GM23338 (cell line): Measurements from ENCODE around the gene GPRASP1. TPM values are rescaled to one million over a fixed set of nuclear protein-coding genes. Genes with fewer than 3 reads are reported as not detected.

Source experiments
- ATAC-seq: fragments of 200-7000 bp; cut with Tn5 transposase; 3 replicates; pipeline ENCODE4 v1.9.1; 2020
- DNase-seq: peaks from one replicate; pipeline ENCODE4 v3.0.0-alpha.2; 2015; ENCODE audit warnings: low spot score
- H2AFZ ChIP-seq: fragments of 200-600 bp; sonication (generic); 2 replicates; pipeline ENCODE4 v1.8.0; 2016; ENCODE audit warnings: antibody characterized with exemption, mild to moderate bottlenecking, moderate library complexity
- H3F3A ChIP-seq: fragments of 200-600 bp; sonication (generic); replicated peaks from 2 replicates; pipeline ENCODE4 v1.8.0; 2017; ENCODE audit warnings: antibody characterized with exemption, mixed run types, low read depth
- H3K27ac ChIP-seq: fragments of 200-600 bp; sonication (generic); 2 replicates; pipeline ENCODE4 v1.6.1; 2016; ENCODE audit warnings: low read depth
- H3K27me3 ChIP-seq: fragments of 200-600 bp; sonication (generic); 2 replicates; pipeline ENCODE4 v1.8.0; 2016; ENCODE audit warnings: mild to moderate bottlenecking, mixed run types, moderate library complexity; ENCODE audit not compliant: insufficient read depth
- H3K36me3 ChIP-seq: fragments of 200-600 bp; sonication (generic); 2 replicates; pipeline ENCODE4 v1.8.0; 2016; ENCODE audit warnings: mild to moderate bottlenecking; ENCODE audit not compliant: insufficient read depth
- H3K4me1 ChIP-seq: fragments of 200-600 bp; sonication (generic); 2 replicates; pipeline ENCODE4 v1.8.0; 2016; ENCODE audit warnings: mild to moderate bottlenecking, moderate library complexity; ENCODE audit not compliant: insufficient read depth
- H3K4me2 ChIP-seq: fragments of 200-600 bp; sonication (generic); 2 replicates; pipeline ENCODE4 v1.7.1; 2017; ENCODE audit warnings: mixed run types
- H3K4me3 ChIP-seq: fragments of 200-600 bp; sonication (generic); 2 replicates; pipeline ENCODE4 v1.6.1; 2016; ENCODE audit warnings: mixed run types
- H3K79me2 ChIP-seq: fragments of 200-600 bp; sonication (generic); replicated peaks from 2 replicates; pipeline ENCODE4 v1.8.0; 2017; ENCODE audit warnings: mild to moderate bottlenecking; ENCODE audit not compliant: insufficient read depth
- H3K9me2 ChIP-seq: fragments of 200-600 bp; sonication (generic); 2 replicates; pipeline ENCODE4 v1.8.0; 2017; ENCODE audit not compliant: insufficient read depth
- H4K20me1 ChIP-seq: fragments of 200-600 bp; sonication (generic); replicated peaks from 2 replicates; pipeline ENCODE4 v1.8.0; 2017; ENCODE audit warnings: mild to moderate bottlenecking; ENCODE audit not compliant: insufficient read depth
- H3K27ac Mint-ChIP-seq: 2 replicates; pipeline ENCODE4 v1.8.0; 2020; ENCODE audit warnings: inconsistent platforms, mild to moderate bottlenecking, moderate library complexity, mixed read lengths
- H3K27me3 Mint-ChIP-seq: 3 replicates; pipeline ENCODE4 v1.8.0; 2022; ENCODE audit warnings: low read depth, mild to moderate bottlenecking, moderate library complexity, mixed read lengths, inconsistent platforms; ENCODE audit not compliant: insufficient read depth, poor library complexity
- H3K36me3 Mint-ChIP-seq: 3 replicates; pipeline ENCODE4 v1.8.0; 2021; ENCODE audit warnings: low read depth, mild to moderate bottlenecking, inconsistent platforms, moderate library complexity, mixed read lengths
- H3K4me1 Mint-ChIP-seq: 3 replicates; pipeline ENCODE4 v1.8.0; 2020; ENCODE audit warnings: mild to moderate bottlenecking, inconsistent platforms, mixed read lengths
- H3K4me3 Mint-ChIP-seq: 3 replicates; pipeline ENCODE4 v1.8.0; 2021; ENCODE audit warnings: moderate library complexity, mild to moderate bottlenecking, inconsistent platforms, mixed read lengths
- H3K9me3 Mint-ChIP-seq: 3 replicates; pipeline ENCODE4 v1.8.0; 2020; ENCODE audit warnings: moderate library complexity, mild to moderate bottlenecking, inconsistent platforms, mixed read lengths
- CREB1 ChIP-seq: fragments of 250-450 bp; sonication (Bioruptor Pico); IDR thresholded peaks from 2 replicates; pipeline ENCODE4 v1.5.0; 2020; ENCODE audit warnings: low read depth, mild to moderate bottlenecking, moderate library complexity
- POLR2AphosphoS5 ChIP-seq: IDR thresholded peaks from 2 replicates; pipeline ENCODE4 v1.6.1; 2016; ENCODE audit warnings: antibody characterized with exemption, low read depth
- STAT1 ChIP-seq: IDR thresholded peaks from one replicate; pipeline ENCODE4 v1.6.1; 2016; ENCODE audit warnings: antibody characterized with exemption; ENCODE audit not compliant: unreplicated experiment
- ZNF114 ChIP-seq: fragments of 250-450 bp; sonication (Bioruptor Pico); IDR thresholded peaks from 2 replicates; pipeline ENCODE4 v1.5.0; 2020; ENCODE audit warnings: mild to moderate bottlenecking, moderate library complexity
- polyA plus RNA-seq: library from polyadenylated mRNA; unstranded; fragments of >200 nt; fragmentation: Nextera tagmentation; extraction: Ambion mirVana; gene quantifications from 2 replicates; pipeline ENCODE4 v1.2.1, GENCODE V29; 2016
- total RNA-seq: library from RNA; depleted of rRNA; stranded (reverse); fragments of >200 nt; shearing (Covaris generic); gene quantifications from 2 replicates; pipeline ENCODE4 v1.2.3, GENCODE V29; 2014
- TF ChIP-seq, protein P1 (sequence below): fragments of 250-450 bp; sonication (Bioruptor Pico); IDR thresholded peaks from 2 replicates; pipeline ENCODE4 v1.5.0; 2020; ENCODE audit warnings: mild to moderate bottlenecking, moderate library complexity
- TF ChIP-seq, protein P2 (sequence below): IDR thresholded peaks from one replicate; pipeline ENCODE4 v1.6.1; 2018; ENCODE audit warnings: antibody characterized with exemption; ENCODE audit not compliant: unreplicated experiment

GPRASP1 gene
- total and polyA plus RNA-seq, 2 experiments from 2014 or later: 0.45 to 1.9 TPM

DNA sequence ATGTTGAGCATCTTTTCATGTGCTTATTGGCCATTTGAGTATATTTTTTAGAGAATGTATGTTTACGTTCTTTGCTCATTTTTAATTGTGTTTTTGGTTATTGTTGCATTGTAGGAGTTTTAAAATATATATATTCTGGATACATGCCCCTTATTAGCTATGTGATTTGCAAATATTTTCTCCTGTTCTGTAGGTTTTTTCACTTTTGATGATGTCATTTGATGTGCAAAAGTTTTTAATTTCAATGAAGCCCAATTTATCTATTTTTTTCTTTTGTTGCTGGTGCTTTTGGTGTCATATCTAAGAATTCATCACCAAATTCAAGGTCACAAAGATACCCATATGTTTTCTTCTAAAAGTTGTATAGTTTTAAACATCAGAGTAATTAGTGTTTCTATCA, 45.2 kb upstream of the GPRASP1 start (continued):
- TF ChIP-seq, protein P1, sequence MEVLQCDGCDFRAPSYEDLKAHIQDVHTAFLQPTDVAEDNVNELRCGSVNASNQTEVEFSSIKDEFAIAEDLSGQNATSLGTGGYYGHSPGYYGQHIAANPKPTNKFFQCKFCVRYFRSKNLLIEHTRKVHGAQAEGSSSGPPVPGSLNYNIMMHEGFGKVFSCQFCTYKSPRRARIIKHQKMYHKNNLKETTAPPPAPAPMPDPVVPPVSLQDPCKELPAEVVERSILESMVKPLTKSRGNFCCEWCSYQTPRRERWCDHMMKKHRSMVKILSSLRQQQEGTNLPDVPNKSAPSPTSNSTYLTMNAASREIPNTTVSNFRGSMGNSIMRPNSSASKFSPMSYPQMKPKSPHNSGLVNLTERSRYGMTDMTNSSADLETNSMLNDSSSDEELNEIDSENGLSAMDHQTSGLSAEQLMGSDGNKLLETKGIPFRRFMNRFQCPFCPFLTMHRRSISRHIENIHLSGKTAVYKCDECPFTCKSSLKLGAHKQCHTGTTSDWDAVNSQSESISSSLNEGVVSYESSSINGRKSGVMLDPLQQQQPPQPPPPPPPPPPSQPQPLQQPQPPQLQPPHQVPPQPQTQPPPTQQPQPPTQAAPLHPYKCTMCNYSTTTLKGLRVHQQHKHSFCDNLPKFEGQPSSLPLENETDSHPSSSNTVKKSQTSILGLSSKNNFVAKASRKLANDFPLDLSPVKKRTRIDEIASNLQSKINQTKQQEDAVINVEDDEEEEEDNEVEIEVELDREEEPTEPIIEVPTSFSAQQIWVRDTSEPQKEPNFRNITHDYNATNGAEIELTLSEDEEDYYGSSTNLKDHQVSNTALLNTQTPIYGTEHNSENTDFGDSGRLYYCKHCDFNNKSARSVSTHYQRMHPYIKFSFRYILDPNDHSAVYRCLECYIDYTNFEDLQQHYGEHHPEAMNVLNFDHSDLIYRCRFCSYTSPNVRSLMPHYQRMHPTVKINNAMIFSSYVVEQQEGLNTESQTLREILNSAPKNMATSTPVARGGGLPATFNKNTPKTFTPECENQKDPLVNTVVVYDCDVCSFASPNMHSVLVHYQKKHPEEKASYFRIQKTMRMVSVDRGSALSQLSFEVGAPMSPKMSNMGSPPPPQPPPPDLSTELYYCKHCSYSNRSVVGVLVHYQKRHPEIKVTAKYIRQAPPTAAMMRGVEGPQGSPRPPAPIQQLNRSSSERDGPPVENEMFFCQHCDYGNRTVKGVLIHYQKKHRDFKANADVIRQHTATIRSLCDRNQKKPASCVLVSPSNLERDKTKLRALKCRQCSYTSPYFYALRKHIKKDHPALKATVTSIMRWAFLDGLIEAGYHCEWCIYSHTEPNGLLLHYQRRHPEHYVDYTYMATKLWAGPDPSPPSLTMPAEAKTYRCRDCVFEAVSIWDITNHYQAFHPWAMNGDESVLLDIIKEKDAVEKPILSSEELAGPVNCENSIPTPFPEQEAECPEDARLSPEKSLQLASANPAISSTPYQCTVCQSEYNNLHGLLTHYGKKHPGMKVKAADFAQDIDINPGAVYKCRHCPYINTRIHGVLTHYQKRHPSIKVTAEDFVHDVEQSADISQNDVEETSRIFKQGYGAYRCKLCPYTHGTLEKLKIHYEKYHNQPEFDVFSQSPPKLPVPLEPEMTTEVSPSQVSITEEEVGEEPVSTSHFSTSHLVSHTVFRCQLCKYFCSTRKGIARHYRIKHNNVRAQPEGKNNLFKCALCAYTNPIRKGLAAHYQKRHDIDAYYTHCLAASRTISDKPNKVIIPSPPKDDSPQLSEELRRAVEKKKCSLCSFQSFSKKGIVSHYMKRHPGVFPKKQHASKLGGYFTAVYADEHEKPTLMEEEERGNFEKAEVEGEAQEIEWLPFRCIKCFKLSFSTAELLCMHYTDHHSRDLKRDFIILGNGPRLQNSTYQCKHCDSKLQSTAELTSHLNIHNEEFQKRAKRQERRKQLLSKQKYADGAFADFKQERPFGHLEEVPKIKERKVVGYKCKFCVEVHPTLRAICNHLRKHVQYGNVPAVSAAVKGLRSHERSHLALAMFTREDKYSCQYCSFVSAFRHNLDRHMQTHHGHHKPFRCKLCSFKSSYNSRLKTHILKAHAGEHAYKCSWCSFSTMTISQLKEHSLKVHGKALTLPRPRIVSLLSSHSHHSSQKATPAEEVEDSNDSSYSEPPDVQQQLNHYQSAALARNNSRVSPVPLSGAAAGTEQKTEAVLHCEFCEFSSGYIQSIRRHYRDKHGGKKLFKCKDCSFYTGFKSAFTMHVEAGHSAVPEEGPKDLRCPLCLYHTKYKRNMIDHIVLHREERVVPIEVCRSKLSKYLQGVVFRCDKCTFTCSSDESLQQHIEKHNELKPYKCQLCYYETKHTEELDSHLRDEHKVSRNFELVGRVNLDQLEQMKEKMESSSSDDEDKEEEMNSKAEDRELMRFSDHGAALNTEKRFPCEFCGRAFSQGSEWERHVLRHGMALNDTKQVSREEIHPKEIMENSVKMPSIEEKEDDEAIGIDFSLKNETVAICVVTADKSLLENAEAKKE (CRISPR knock-in tag): no peak

- Mint-ChIP-seq H3K27ac (no peak overlapping the region), H3K4me3 (no peak overlapping the region), H3K27me3 (no peaks in the 10 kb centered on the region), H3K4me1 (no peaks in the 10 kb centered on the region), H3K36me3 (peaks cover 20% of the 10 kb centered on the region; the same call in 2 of the 3 replicates), H3K9me3 (no peaks in the 10 kb centered on the region)
- TF ChIP-seq STAT1 (no peak), POLR2AphosphoS5 (no peak), CREB1 (CRISPR knock-in tag) (no peak), ZNF114 (CRISPR knock-in tag) (no peak)
- TF ChIP-seq, protein P1 (CRISPR knock-in tag): no peak
- TF ChIP-seq, protein P2, sequence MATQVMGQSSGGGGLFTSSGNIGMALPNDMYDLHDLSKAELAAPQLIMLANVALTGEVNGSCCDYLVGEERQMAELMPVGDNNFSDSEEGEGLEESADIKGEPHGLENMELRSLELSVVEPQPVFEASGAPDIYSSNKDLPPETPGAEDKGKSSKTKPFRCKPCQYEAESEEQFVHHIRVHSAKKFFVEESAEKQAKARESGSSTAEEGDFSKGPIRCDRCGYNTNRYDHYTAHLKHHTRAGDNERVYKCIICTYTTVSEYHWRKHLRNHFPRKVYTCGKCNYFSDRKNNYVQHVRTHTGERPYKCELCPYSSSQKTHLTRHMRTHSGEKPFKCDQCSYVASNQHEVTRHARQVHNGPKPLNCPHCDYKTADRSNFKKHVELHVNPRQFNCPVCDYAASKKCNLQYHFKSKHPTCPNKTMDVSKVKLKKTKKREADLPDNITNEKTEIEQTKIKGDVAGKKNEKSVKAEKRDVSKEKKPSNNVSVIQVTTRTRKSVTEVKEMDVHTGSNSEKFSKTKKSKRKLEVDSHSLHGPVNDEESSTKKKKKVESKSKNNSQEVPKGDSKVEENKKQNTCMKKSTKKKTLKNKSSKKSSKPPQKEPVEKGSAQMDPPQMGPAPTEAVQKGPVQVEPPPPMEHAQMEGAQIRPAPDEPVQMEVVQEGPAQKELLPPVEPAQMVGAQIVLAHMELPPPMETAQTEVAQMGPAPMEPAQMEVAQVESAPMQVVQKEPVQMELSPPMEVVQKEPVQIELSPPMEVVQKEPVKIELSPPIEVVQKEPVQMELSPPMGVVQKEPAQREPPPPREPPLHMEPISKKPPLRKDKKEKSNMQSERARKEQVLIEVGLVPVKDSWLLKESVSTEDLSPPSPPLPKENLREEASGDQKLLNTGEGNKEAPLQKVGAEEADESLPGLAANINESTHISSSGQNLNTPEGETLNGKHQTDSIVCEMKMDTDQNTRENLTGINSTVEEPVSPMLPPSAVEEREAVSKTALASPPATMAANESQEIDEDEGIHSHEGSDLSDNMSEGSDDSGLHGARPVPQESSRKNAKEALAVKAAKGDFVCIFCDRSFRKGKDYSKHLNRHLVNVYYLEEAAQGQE: no peak
- DNase-seq (no peak), ATAC-seq (no peak)
- no peaks in the 10 kb centered on the region; the same call in 1 of the 2 replicates for H3K9me2 ChIP-seq
- no peak overlapping the region for H3K27ac ChIP-seq
- H3K4me2 ChIP-seq: no peak overlapping the region
- H3K36me3 ChIP-seq: no peaks in the 10 kb centered on the region
- no peaks in the 10 kb centered on the region for H4K20me1 ChIP-seq
- peaks cover 14% of the 10 kb centered on the region for H3K79me2 ChIP-seq
- H2AFZ ChIP-seq: no peak overlapping the region
- H3K4me1 ChIP-seq: no peaks in the 10 kb centered on the region
- no peaks in the 10 kb centered on the region for H3K27me3 ChIP-seq
- no peaks in the 10 kb centered on the region for H3F3A ChIP-seq
- no peak overlapping the region for H3K4me3 ChIP-seq
Measured at GRCh38 chrX:102610905-102611304, 40.4 kb upstream of the GPRASP1 start.
